ENCODE measurements around the gene LGALS3. TPM values are rescaled to one million over a fixed set of nuclear protein-coding genes. Genes with fewer than 3 reads are reported as not detected.

Gene LGALS3
- total RNA-seq, 3 donors from 2014 or later, result 7.3 to 18.9 (median 12.2) TPM

DNA sequence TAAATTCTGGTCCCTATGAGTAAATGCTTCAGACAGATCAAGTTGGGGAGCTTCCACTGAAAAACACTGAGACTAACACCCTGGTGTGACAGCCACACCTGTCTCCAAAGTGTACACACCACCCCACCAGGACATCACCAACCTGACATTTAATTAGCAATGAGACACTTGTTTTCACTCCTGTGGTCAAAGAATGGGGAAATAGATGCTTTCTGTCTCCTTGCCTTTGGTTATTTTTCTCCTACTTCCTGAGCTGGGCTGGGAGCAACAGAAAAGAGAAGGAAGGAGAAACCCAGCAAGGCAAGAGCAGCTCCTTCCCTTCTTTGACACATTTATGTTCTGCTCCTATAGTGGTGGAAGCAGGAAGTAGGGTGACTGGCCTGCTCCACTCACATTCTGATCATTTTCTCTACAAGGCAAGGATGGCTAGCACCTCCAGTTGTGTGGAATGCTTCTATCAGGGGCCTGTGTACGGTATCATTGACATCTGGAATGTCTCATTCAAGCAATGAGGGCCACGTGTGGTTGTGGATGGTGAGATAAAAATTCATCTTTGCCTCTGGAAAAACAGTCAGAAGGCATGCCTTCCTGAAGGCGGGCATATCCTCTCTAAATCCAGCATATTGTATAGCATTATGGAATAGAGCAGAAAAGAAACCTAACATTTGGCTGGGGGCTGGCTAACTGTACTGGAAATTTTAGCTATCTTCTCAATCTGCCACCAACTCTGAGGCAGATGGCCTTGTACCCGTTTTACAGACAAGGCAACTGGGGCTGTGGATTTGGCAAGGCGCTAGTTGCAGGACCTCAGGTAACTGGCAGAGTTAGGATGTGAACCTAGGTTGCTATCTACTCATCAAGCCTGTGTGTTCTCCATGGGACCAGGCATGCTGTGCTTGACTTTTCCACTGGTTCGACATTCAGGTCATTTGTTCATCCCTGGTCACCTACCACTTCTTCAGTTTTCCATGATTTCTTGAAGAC lies 24.8 kb upstream of the LGALS3 start:
- Mint-ChIP-seq H3K4me3 (no peak overlapping the region), H3K9me3 (peaks cover 5% of the 10 kb centered on the region), H3K4me1 (ENCODE audit: low read depth) (peaks cover 44% of the 10 kb centered on the region)

DNA sequence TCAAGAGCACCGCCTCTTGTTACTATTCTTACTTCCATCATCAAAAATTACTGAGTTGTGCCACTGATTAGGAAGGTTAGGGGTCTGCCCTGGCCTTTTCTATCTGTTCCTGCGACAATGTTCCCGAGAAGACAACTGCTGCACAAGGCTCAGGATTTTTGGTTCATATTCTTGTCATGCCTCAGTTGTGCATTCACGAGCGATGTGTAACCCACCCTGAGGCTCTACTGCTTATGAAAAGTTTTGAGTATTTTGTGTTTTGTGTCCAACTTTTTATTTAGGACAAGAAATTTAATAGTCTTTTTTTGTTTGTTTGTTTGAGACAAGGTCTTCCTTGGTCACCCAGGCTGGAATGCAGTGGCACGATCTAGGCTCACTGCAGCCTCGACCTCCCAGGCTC lies 23.1 kb upstream of the LGALS3 start:
- Mint-ChIP-seq H3K27me3 (ENCODE audit: low read depth) (no peaks in the 10 kb centered on the region), H3K4me3 (no peak overlapping the region), H3K9me3 (peaks cover 5% of the 10 kb centered on the region), H3K4me1 (ENCODE audit: low read depth) (peaks cover 39% of the 10 kb centered on the region), H3K36me3 (ENCODE audit: insufficient read depth) (no peaks in the 10 kb centered on the region)
- no peak for DNase-seq
- ATAC-seq, result no peak

More for the DNA sequence above, 24.8 kb upstream of the LGALS3 start:
- no peaks in the 10 kb centered on the region for H3K27me3 Mint-ChIP-seq (ENCODE audit: low read depth)
- ATAC-seq (no peak), DNase-seq (no peak)
- H3K36me3 Mint-ChIP-seq (ENCODE audit: insufficient read depth), result no peaks in the 10 kb centered on the region

DNA sequence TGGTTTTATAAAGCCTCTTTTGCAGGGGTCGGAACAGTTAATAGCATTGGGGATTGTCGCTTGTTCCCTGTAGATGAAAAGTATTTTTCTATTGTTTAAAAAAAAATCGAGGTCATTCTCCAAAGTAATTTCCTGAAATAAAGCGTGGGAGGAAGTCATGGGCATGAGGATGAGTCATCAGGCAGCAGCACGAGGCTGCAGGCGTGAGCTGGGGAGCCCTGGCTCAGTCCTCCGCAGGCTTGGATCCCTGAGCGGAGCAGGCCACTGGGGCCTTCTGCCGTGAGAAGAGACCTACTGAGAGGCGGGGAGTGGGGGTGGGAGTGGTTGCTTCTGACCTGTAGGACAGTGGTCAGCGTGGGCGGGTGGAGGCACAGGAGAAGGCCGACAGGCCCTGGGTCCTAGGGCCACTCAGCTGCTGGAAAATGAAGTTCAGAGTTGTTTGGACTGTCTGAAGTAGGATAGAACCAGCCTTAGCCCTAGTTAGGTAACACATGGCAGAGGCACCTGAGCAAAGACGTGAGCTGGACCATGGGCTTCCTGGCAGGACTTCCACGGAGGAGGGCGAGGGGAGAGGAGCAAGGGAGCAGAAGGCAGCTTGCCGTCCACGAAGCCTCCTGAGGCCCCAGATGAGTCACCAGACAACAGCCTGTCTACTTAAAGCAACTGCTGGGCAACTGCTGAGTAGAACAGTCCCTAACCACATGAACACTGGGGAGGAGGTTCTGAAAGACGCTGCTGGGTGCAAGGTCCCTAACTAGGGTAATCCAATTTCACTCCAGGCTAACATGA lies 21.1 kb upstream of the LGALS3 start:
- H3K4me1 Mint-ChIP-seq (ENCODE audit: low read depth), result peaks cover 28% of the 10 kb centered on the region
- no peak overlapping the region for H3K4me3 Mint-ChIP-seq
- DNase-seq, result peak; percentile 23
- no peaks in the 10 kb centered on the region for H3K27me3 Mint-ChIP-seq (ENCODE audit: low read depth)
- peak; percentile 80 to 91 for ATAC-seq
- H3K9me3 Mint-ChIP-seq, result peaks cover 5% of the 10 kb centered on the region
- H3K36me3 Mint-ChIP-seq (ENCODE audit: insufficient read depth), result no peaks in the 10 kb centered on the region

DNA sequence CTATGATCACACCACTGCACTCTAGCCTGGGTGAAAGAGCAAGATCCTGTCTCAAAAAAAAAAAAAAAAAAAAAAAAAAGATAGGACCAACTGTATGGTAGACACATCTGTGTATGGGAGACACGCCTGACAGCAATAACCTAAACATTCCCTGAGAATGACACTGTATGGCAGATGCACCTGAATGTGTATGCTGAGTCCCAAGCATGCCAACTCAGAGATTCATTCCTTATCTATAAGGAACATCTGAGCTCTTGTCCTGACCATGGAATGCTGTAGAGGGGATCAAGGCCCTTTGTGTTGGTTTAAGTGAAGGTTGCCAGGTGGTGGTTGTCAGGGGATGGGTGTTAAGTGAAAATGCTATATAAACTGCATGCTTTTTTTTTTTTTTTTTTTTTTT lies 19.2 kb upstream of the LGALS3 start:
- H3K4me1 Mint-ChIP-seq (ENCODE audit: low read depth), result peaks cover 13% of the 10 kb centered on the region
- no peaks in the 10 kb centered on the region for H3K9me3 Mint-ChIP-seq
- no peak for DNase-seq
- no peaks in the 10 kb centered on the region for H3K27me3 Mint-ChIP-seq (ENCODE audit: low read depth)
- H3K4me3 Mint-ChIP-seq, result no peak overlapping the region
- ATAC-seq, result no peak
- H3K36me3 Mint-ChIP-seq (ENCODE audit: insufficient read depth), result no peaks in the 10 kb centered on the region

DNA sequence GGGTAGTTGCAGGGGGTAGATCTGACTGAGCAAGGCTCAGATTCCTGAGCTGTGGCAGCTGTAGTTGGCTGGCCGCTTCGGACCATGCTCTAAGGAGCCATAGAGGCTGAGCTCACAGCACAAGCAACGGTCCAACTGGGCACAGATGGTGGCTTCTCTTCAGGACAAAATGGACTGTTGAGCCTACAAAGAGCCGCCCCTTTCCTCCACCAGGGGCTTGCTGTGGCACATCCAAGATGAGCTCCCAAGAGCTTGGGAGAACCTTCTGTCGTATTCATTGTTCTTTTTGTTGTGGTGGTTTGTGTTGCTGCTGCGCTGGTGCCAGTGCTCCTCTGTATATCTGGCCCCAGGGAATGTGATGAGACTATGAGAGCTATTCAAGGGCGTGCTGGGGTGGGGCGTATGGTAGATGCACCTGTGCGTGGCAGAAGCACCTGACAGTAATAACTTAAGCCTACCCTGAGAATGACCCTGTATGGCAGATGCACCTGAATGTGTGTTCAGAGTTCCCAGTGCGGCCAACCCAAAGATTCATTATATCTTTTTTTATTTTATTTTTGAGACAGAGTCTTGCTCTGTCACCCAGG lies 17.8 kb upstream of the LGALS3 start:
- peaks cover 13% of the 10 kb centered on the region for H3K4me1 Mint-ChIP-seq (ENCODE audit: low read depth)
- H3K4me3 Mint-ChIP-seq, result no peak overlapping the region
- DNase-seq, result no peak
- ATAC-seq, result no peak
- no peaks in the 10 kb centered on the region for H3K36me3 Mint-ChIP-seq (ENCODE audit: insufficient read depth)
- no peaks in the 10 kb centered on the region for H3K27me3 Mint-ChIP-seq (ENCODE audit: low read depth)
- no peaks in the 10 kb centered on the region for H3K9me3 Mint-ChIP-seq

DNA sequence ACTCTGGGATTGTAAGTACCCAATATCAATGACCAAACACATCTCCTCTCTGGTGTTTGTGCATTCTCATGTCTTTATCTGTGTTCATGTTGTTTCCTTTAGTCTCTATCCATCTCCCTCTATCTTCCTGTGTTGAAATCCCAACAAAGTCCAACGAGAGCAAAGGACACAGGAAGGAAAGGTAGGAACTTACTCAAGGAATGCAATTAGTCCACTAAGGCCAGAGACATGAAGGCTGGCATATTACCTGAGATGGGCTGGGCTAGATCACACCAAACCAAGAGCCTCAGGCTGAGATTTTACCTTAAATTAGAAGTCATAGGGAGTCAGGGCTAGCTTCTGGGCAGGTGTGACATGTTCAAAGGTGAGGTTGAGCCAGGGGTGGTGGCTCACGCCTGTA lies 14.3 kb upstream of the LGALS3 start:
- Mint-ChIP-seq H3K4me3 (no peak overlapping the region), H3K36me3 (ENCODE audit: insufficient read depth) (no peaks in the 10 kb centered on the region), H3K27me3 (ENCODE audit: low read depth) (no peaks in the 10 kb centered on the region), H3K4me1 (ENCODE audit: low read depth) (no peaks in the 10 kb centered on the region), H3K9me3 (no peaks in the 10 kb centered on the region)
- DNase-seq (no peak), ATAC-seq (no peak)

DNA sequence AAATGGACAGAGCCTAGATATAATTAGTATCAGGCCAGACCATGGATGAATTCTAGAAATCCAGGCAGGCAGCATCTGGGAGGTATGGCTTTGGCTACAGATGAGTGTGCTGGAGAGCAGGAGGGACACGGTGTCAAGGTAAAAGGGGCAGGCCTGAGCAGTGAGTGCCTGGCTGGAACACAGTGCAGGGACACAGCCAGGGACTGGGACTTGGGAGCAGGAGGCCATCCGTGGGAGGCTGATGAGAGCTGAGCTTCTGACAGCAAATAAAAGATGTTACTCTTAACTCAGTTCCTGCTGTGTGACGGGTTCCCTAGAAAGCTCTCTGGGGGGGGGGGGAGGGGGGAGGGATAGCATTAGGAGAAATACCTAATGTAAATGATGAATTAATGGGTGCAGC lies 13.6 kb upstream of the LGALS3 start:
- H3K9me3 Mint-ChIP-seq, result no peaks in the 10 kb centered on the region
- H3K36me3 Mint-ChIP-seq (ENCODE audit: insufficient read depth), result no peaks in the 10 kb centered on the region
- no peak for DNase-seq
- no peaks in the 10 kb centered on the region for H3K27me3 Mint-ChIP-seq (ENCODE audit: low read depth)
- H3K4me1 Mint-ChIP-seq (ENCODE audit: low read depth), result no peaks in the 10 kb centered on the region
- H3K4me3 Mint-ChIP-seq, result no peak overlapping the region
- ATAC-seq, result no peak

DNA sequence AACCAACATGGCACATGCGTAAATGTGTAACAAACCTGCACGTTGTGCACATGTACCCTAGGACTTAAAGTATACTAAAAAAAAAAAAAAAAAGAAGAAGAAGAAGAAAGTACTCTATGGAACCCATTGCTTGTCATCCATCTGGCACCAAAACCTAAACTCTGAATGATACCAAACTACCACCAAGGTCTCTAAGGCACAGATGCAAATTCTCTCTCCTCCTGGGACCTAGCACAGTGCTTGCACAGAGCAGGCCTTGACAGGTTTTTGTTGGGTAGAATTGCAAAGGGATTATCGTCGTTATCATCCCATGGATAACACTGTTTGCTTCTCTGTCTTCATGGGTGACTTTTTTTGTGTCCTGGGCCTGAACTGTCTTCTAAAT lies 13.2 kb upstream of the LGALS3 start:
- Mint-ChIP-seq H3K27me3 (ENCODE audit: low read depth) (no peaks in the 10 kb centered on the region), H3K36me3 (ENCODE audit: insufficient read depth) (no peaks in the 10 kb centered on the region), H3K4me3 (no peak overlapping the region), H3K9me3 (no peaks in the 10 kb centered on the region), H3K4me1 (ENCODE audit: low read depth) (no peaks in the 10 kb centered on the region)
- DNase-seq (no peak), ATAC-seq (no peak)

DNA sequence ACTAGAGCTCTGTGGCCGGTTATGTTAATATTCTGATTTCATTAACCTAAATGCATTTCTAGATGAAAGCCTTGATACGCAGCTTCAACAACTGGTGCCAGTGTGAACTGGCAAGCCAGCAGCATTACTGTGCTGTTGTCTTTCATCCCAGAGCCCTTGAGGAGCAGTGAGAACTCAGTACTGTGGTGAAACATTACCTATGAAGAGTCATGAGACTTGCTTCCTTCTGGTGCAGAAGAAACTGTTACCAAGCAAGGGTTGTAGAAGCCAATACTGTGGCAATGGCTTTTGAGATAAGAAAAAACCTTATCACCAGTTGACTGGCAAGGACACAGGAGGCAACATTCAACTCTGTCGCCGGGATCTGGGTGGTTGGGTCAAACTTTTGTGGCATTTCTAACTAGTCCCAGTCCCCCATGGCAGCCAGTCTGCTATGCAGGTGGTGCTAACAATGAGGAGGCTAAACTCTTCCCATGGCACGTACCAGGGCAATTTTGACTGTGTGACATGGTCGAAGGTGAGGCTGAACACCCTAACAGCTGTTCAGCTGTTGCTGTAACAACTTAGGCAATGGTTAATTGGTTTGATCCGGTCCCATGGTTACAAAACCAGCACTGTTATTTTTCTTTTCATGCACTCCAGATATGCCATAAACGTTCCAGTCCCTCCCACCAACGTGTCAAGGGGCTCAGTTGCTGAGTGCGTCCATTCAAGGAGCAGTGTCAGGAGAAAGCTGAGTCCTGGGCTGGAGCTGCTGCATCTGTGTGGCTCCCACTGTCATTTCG lies 12.6 kb upstream of the LGALS3 start:
- Mint-ChIP-seq H3K4me1 (ENCODE audit: low read depth) (no peaks in the 10 kb centered on the region), H3K4me3 (no peak overlapping the region), H3K9me3 (no peaks in the 10 kb centered on the region), H3K27me3 (ENCODE audit: low read depth) (no peaks in the 10 kb centered on the region), H3K36me3 (ENCODE audit: insufficient read depth) (no peaks in the 10 kb centered on the region)
- DNase-seq (no peak), ATAC-seq (no peak)

DNA sequence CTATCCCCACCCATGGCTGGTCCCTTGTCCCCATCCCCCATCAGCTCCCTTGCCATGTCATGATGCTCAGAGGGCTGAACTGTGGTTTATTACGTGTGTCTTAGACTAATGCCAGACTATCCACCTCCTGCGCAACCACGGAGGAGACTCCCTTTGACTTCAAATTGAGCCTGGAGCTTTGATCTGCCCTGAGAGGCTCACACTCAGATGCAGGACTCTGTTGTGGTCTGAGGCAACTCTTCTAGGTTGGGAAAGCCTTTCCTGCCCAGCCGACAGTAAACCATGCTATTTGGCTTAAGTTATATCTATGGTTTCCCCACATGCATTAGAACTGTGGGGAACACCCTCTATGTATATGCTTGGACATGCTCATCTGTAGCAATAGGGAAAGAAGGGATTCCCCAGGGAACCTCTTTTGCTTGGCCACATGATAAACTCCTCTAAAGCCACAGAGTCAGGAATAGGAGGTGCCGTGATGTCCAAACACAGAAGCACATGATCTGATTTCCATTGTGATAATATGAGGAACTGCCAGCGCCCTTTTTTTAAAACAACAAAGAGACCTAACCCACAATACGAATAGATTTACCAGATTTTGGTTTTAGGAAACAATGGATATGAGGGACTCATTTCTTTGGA lies 11.1 kb upstream of the LGALS3 start:
- no peaks in the 10 kb centered on the region for H3K9me3 Mint-ChIP-seq
- H3K27me3 Mint-ChIP-seq (ENCODE audit: low read depth), result no peaks in the 10 kb centered on the region
- no peaks in the 10 kb centered on the region for H3K36me3 Mint-ChIP-seq (ENCODE audit: insufficient read depth)
- no peak for DNase-seq
- no peak for ATAC-seq
- no peak overlapping the region for H3K4me3 Mint-ChIP-seq
- H3K4me1 Mint-ChIP-seq (ENCODE audit: low read depth), result no peaks in the 10 kb centered on the region

DNA sequence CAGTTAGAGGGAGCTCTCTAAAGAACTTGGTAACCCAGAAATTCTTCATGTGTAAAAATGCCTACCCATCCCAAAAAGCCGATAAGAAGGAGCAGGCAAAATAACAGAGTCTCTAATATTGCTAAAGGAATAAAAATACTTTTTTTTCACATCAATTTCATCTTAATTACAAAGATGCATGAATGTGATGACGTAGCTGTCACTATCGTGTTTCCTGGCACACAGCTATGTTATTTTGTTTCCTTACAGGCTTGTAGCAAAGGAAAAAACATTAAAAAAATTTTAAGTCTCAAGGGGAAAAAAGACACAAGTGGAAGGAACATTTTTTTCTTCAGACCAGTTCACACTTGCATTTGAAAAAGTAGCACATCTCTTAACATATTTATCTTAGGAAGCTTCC lies 10.3 kb upstream of the LGALS3 start:
- Mint-ChIP-seq H3K27me3 (ENCODE audit: low read depth) (no peaks in the 10 kb centered on the region), H3K36me3 (ENCODE audit: insufficient read depth) (no peaks in the 10 kb centered on the region), H3K4me3 (no peak overlapping the region), H3K4me1 (ENCODE audit: low read depth) (no peaks in the 10 kb centered on the region), H3K9me3 (no peaks in the 10 kb centered on the region)
- DNase-seq, result no peak
- no peak for ATAC-seq

DNA sequence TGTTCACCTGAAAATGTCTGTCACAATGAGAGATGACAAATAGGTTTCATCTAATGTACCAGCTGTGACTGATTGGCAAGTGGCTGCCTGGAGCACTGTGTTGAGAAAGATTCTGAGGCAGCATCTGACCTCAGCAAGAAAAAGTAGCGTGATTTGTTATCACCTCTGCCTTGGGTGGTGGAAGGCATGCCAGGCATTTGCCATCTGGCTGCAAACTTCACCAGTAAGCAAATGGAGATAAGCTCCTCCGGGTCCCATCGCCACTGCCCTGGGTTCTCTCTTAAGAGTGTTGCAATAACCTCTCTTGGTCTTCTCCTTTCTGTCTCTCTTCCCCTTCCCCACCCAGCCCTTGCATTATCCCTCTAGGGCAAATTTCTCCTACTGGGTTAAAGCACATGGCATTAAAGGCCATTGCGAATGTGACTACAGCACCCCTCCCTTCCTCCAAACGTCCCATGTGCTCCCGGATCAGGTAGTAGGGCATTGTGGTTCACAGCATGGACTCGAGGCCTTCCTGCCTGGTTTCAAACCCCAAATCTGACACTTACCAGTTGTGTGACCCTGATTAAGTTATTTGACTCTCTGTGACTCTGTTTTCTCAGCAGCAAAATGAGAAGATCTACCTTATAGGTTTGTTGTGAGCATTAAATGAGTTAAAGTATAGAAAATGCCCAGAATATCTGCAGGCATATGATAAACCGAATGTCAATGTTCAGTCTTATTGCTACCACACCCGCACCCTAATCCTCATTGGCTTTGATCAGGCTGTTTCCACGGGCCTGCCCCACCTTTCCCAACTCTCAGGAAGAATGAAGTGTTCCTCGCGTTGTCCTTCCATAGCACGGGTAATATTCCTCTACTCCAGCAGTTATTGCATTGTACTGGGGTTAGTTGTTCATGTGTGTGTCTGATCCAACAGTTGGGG lies 8.2 kb upstream of the LGALS3 start:
- Mint-ChIP-seq H3K36me3 (ENCODE audit: insufficient read depth) (no peaks in the 10 kb centered on the region), H3K4me3 (no peak overlapping the region), H3K9me3 (no peaks in the 10 kb centered on the region), H3K4me1 (ENCODE audit: low read depth) (peaks cover 9% of the 10 kb centered on the region), H3K27me3 (ENCODE audit: low read depth) (no peaks in the 10 kb centered on the region)
- DNase-seq (no peak), ATAC-seq (no peak)

Measured in activated T-cell treated with anti-CD3 and anti-CD28 coated beads, Interleukin-2, amount 50 U/mL, for 4 hours (primary cell).